ENCODE data around the gene HMGB4.

DNA sequence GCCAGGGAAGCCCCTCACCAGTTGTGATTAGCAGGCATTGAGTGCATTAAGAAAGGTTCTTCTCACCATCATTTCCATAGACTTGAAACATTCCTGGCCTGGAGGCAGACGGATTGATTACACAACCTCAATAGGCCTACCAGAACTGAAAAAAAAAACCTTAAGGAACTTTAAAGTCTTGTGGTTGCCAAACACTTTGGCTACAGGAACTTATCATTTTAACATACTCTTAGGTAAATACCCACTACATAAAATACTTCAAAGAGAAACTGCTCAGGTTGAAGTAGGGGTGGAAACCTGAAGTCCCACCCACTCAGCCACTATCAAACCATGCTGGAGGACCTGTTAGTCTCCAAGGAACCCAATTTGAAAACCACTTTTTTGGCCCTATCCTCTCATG, 22.4 kb upstream of the HMGB4 start:
- TF ChIP-seq POLR2A (IDR thresholded peaks at IDR 0.05; ENCODE audit: low read depth, low read length) = no peak
- no peak for TF ChIP-seq POLR2AphosphoS5 (IDR thresholded peaks at IDR 0.05; ENCODE audit: low read depth, low read length)

Measured in GM12892 (cell line).